B cell (primary cell): Measurements from ENCODE around the gene FXR1. TPM values are rescaled to one million over a fixed set of nuclear protein-coding genes. Genes with fewer than 3 reads are reported as not detected.
"Not testable (repeated sequence)": the region's sequence is repeated elsewhere in the genome, so short reads cannot be mapped to it uniquely, and the experiment has no call there.

Source experiments
- ATAC-seq: fragments of 200-7000 bp; cut with Tn5 transposase; one replicate; pipeline ENCODE4 v1.10.0; 2021; ENCODE audit warnings: low read depth, mild to moderate bottlenecking, moderate number of reproducible peaks, moderate library complexity
- CTCF ChIA-PET: fragments of 350-600 bp; sonication (Branson Sonifier 250); formaldehyde crosslinking; loops from one replicate; lab custom pipeline; 2021; ENCODE audit warnings: antibody characterized with exemption, inconsistent platforms; lab: Charles Lee
- POLR2A ChIA-PET: fragments of 350-600 bp; sonication (Branson Sonifier 250); formaldehyde crosslinking; loops from one replicate; lab custom pipeline; 2021; ENCODE audit warnings: antibody characterized with exemption; lab: Charles Lee
- DNase-seq: peaks from one replicate; pipeline ENCODE4 v3.0.0; 2013
- H2AFZ ChIP-seq: 2 replicates; pipeline ENCODE4 v1.6.1; 2012; ENCODE audit warnings: mild to moderate bottlenecking, low read depth, low read length; ENCODE audit not compliant: insufficient read depth, poor library complexity, severe bottlenecking
- H3K27ac ChIP-seq, 2 donors: 1 replicate in 1 of 2; 2 replicates in 1 of 2; pipeline ENCODE4 v1.5.1; 2012 to 2013; ENCODE audit warnings: low read length in 2 of 2, mild to moderate bottlenecking in 2 of 2, moderate library complexity in 1 of 2
- H3K27me3 ChIP-seq, 4 experiments: fragments of 200-600 bp in 1 of 4; sonication (generic) in 1 of 4; replicated peaks in 1 of 4; 1 replicate in 2 of 4; 2 replicates in 2 of 4; pipeline versions ENCODE4 v1.6.1 to v1.7.0; 2013 to 2016; ENCODE audit warnings: low read length in 3 of 4, mild to moderate bottlenecking in 2 of 4, mixed read lengths in 1 of 4, moderate library complexity in 1 of 4; ENCODE audit not compliant: insufficient read depth in 4 of 4, control insufficient read depth in 3 of 4; ENCODE audit errors: control extremely low read depth in 1 of 4
- H3K36me3 ChIP-seq, 2 experiments: replicated peaks in 1 of 2; 1 replicate in 1 of 2; 2 replicates in 1 of 2; pipeline versions ENCODE4 v1.6.1 to v1.7.1; 2013; ENCODE audit warnings: low read length in 1 of 2; ENCODE audit not compliant: insufficient read depth in 2 of 2, control insufficient read depth in 1 of 2; ENCODE audit errors: control extremely low read depth in 1 of 2, extremely low read depth in 1 of 2
- H3K4me1 ChIP-seq, 2 donors: fragments of 200-600 bp in 1 of 2; sonication (generic) in 1 of 2; 1 replicate in 1 of 2; 2 replicates in 1 of 2; pipeline versions ENCODE4 v1.5.1 to v1.6.1; 2013 to 2017; ENCODE audit warnings: low read length in 2 of 2; ENCODE audit not compliant: control insufficient read depth in 2 of 2, insufficient read depth in 2 of 2
- H3K4me2 ChIP-seq: replicated peaks from 2 replicates; pipeline ENCODE3; 2012; ENCODE audit warnings: mild to moderate bottlenecking, low read depth, low read length; ENCODE audit not compliant: poor library complexity, severe bottlenecking
- H3K4me3 ChIP-seq, 5 experiments: fragments of 200-600 bp in 1 of 5; sonication (generic) in 1 of 5; 1 replicate in 3 of 5; 2 replicates in 2 of 5; pipeline versions ENCODE4 v1.5.1 to v1.7.0; 2011 to 2016; ENCODE audit warnings: low read length in 4 of 5, mild to moderate bottlenecking in 4 of 5, low read depth in 2 of 5, control low read depth in 1 of 5, moderate library complexity in 1 of 5; ENCODE audit not compliant: insufficient read depth in 1 of 5; ENCODE audit errors: control extremely low read depth in 1 of 5, extremely low read depth in 1 of 5
- H3K79me2 ChIP-seq: fragments of 200-600 bp; sonication (generic); one replicate; pipeline ENCODE4 v1.6.0; 2016; ENCODE audit warnings: low read length; ENCODE audit not compliant: control insufficient read depth, insufficient read depth
- H3K9ac ChIP-seq: fragments of 200-600 bp; sonication (generic); 2 replicates; pipeline ENCODE4 v1.6.1; 2017; ENCODE audit warnings: mild to moderate bottlenecking, low read length, moderate library complexity
- H3K9me3 ChIP-seq, 3 donors: one replicate each; pipeline versions ENCODE4 v1.6.1 to v1.7.1; 2013; ENCODE audit warnings: low read length in 2 of 3; ENCODE audit not compliant: control insufficient read depth in 2 of 3, insufficient read depth in 1 of 3; ENCODE audit errors: control extremely low read depth in 1 of 3
- H4K20me1 ChIP-seq: 2 replicates; pipeline ENCODE4 v1.6.0; 2012; ENCODE audit warnings: mild to moderate bottlenecking, low read length; ENCODE audit not compliant: insufficient read depth, control insufficient read depth, poor library complexity, severe bottlenecking
- H3K27ac Mint-ChIP-seq: one replicate; pipeline ENCODE4 v1.8.0; 2021; ENCODE audit warnings: mixed read lengths
- H3K27me3 Mint-ChIP-seq: one replicate; pipeline ENCODE4 v1.8.0; 2021; ENCODE audit warnings: mixed read lengths
- H3K4me1 Mint-ChIP-seq: one replicate; pipeline ENCODE4 v1.8.0; 2021; ENCODE audit warnings: mixed read lengths
- H3K4me3 Mint-ChIP-seq: one replicate; pipeline ENCODE4 v1.8.0; 2021; ENCODE audit warnings: mixed read lengths
- H3K9me3 Mint-ChIP-seq: one replicate; pipeline ENCODE4 v1.8.0; 2022; ENCODE audit warnings: mixed read lengths; ENCODE audit not compliant: insufficient read depth
- WGBS: methylation state at CpG from one replicate; pipeline ENCODE4 v1.1.5; 2013; ENCODE audit warnings: missing lambda C conversion rate; ENCODE audit not compliant: insufficient coverage; 5-methylcytosine and 5-hydroxymethylcytosine counted together
- intact Hi-C: fragments of 100-400 bp; cut with micrococcal nuclease; formaldehyde crosslinking; loops from one replicate; pipeline ENCODE4 v1.10.0; 2022
- polyA plus RNA-seq: library from polyadenylated mRNA; depleted of rRNA; stranded (reverse); fragments of >200 nt; gene quantifications from 2 replicates; pipeline ENCODE4 v1.2.3, GENCODE V29; 2012
- total RNA-seq, 2 donors: library from RNA; stranded (reverse); fragments of 120-200 nt in 1 of 2; gene quantifications; 1 replicate in 1 of 2; 2 replicates in 1 of 2; pipeline versions ENCODE4 v1.2.3 to v1.2.4, GENCODE V29; 2013 to 2022

The FXR1 gene
- total and polyA plus RNA-seq, 2 donors (not counting 1 experiment from before 2014, with no cell fraction given): 43.4 to 144 TPM

GRCh38 chr3:181002331-181002730 lies 89.9 kb downstream of the FXR1 start:
- WGBS: 75% methylated on average over 1 of the region's 4 CpGs
- H3K4me1 Mint-ChIP-seq, H3K27ac ChIP-seq, H3K4me3 Mint-ChIP-seq, intact Hi-C loops, CTCF ChIA-PET, H3K4me2 ChIP-seq, POLR2A ChIA-PET, H3K27me3 ChIP-seq, H3K4me1 ChIP-seq, H3K4me3 ChIP-seq, H3K36me3 ChIP-seq, H4K20me1 ChIP-seq, H3K9ac ChIP-seq, H2AFZ ChIP-seq, ATAC-seq, H3K79me2 ChIP-seq, H3K27ac Mint-ChIP-seq, H3K9me3 ChIP-seq, DNase-seq: not testable (repeated sequence)
- H3K9me3 Mint-ChIP-seq: peaks cover 20% of the 10 kb centered on the region
- peaks cover 34% of the 10 kb centered on the region for H3K27me3 Mint-ChIP-seq

GRCh38 chr3:181003469-181003868 lies 91.0 kb downstream of the FXR1 start:
- ATAC-seq, H3K4me3 ChIP-seq, CTCF ChIA-PET, H3K27ac ChIP-seq, H3K79me2 ChIP-seq, H3K36me3 ChIP-seq, POLR2A ChIA-PET, H3K4me1 ChIP-seq, DNase-seq, H3K4me2 ChIP-seq, H3K4me3 Mint-ChIP-seq, H3K9me3 ChIP-seq, H3K27ac Mint-ChIP-seq, H3K4me1 Mint-ChIP-seq, H2AFZ ChIP-seq, H3K27me3 ChIP-seq, H4K20me1 ChIP-seq, H3K9ac ChIP-seq, intact Hi-C loops: not testable (repeated sequence)
- peaks cover 20% of the 10 kb centered on the region for H3K9me3 Mint-ChIP-seq
- WGBS: 87% methylated on average over 2 of the region's 2 CpGs
- H3K27me3 Mint-ChIP-seq: peaks cover 33% of the 10 kb centered on the region
